Measurements from ENCODE around the gene RHOBTB3.

Gene RHOBTB3

DNA sequence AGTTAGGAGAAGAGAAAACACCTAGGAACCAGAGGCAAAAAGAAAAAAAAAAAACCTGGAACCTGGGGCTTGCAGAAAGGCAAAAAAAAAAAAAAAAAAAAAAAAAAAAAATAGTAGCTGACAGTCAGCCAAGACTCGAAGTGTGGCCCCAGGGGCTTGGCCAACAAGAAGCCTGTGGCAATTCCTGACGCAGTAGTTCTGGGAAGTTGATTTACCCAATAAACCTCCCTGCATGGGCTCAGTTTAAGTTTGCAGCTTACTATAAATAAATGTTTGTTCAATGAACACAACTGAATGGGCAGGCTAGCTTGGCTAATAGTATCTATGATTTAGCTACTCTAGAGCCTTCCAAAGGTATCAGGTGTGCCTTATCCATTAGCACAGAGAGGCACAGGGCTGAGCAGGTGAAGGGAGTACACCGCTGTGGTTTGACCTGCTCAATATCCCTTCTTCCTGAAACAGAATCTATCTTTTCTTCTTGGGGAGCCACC is 112.6 kb downstream of the RHOBTB3 start:
- no peak for DNase-seq

DNA sequence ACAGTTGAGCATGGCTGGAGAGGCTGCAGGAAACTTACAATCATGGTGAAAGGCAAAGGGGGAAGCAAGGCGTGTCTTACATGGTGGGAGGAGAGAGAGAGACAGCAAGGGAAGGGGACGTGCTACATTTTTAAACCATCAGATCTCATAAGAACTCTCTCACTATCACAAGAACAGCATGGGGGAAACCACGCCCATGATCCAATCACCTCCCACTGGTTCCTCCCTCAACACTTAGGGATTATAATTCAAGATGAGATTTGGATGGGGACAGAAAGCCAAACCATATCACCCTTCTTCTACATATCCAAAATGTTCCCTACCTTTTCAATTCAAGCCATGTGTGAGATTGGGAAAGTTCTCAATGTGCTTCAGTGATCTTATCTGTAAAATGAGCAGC is 114.3 kb downstream of the RHOBTB3 start:
- DNase-seq: no peak

Data from stimulated activated CD4-positive, alpha-beta T cell treated with anti-CD3 and anti-CD28 coated beads, Interleukin-2, amount 100 ng/mL, for 48 hours (primary cell).